SU-DHL-6 (cell line): ENCODE measurements around the gene CNTN5.

Experiments used
- H2AFZ ChIP-seq: fragments of 200-600 bp; sonication (generic); 2 replicates; pipeline ENCODE4 v1.6.1; 2014; ENCODE audit warnings: low read depth, mild to moderate bottlenecking, moderate library complexity, mixed read lengths, antibody characterized with exemption, low read length; ENCODE audit not compliant: severe bottlenecking
- H3F3A ChIP-seq: fragments of 200-600 bp; shearing (Covaris generic); 2 replicates; pipeline ENCODE4 v1.6.0; 2016; ENCODE audit warnings: antibody characterized with exemption, mild to moderate bottlenecking; ENCODE audit not compliant: insufficient read depth
- H3K27ac ChIP-seq: fragments of 200-600 bp; sonication (generic); 2 replicates; pipeline ENCODE4 v1.5.1; 2016; ENCODE audit warnings: low read depth, mild to moderate bottlenecking, low read length, moderate library complexity, mixed read lengths
- H3K27me3 ChIP-seq: fragments of 200-600 bp; sonication (generic), shearing (Covaris generic); 2 replicates; pipeline ENCODE4 v1.6.0; 2014; ENCODE audit warnings: mild to moderate bottlenecking, low read length
- H3K36me3 ChIP-seq: fragments of 200-600 bp; sonication (generic); 2 replicates; pipeline ENCODE4 v1.6.1; 2014; ENCODE audit warnings: mild to moderate bottlenecking, low read length, mixed read lengths
- H3K4me2 ChIP-seq: fragments of 300-600, 200-600 bp; shearing (Covaris generic), sonication (generic); 2 replicates; pipeline ENCODE4 v1.6.0; 2014; ENCODE audit warnings: low read length, low read depth, mild to moderate bottlenecking; ENCODE audit not compliant: poor library complexity, severe bottlenecking
- H3K4me3 ChIP-seq: fragments of 200-600 bp; sonication (generic); 2 replicates; pipeline ENCODE4 v1.5.1; 2014; ENCODE audit warnings: antibody characterized with exemption, low read length, mild to moderate bottlenecking, mixed read lengths; ENCODE audit not compliant: insufficient read depth, poor library complexity, severe bottlenecking
- H3K79me2 ChIP-seq: fragments of 200-600 bp; sonication (generic); 2 replicates; pipeline ENCODE4 v1.6.1; 2014; ENCODE audit warnings: mild to moderate bottlenecking, low read length, moderate library complexity; ENCODE audit not compliant: insufficient read depth
- H3K9ac ChIP-seq: fragments of 200-600 bp; sonication (generic); 2 replicates; pipeline ENCODE4 v1.7.0; 2014; ENCODE audit warnings: mild to moderate bottlenecking, low read length
- H3K9me2 ChIP-seq: fragments of 200-600 bp; sonication (generic); replicated peaks from 2 replicates; pipeline ENCODE4 v1.6.1; 2014; ENCODE audit warnings: low read length; ENCODE audit not compliant: insufficient read depth
- H3K9me3 ChIP-seq: fragments of 200-600 bp; sonication (generic); 2 replicates; pipeline ENCODE4 v1.6.1; 2014; ENCODE audit warnings: low read length, mixed read lengths; ENCODE audit not compliant: insufficient read depth
- H4K20me1 ChIP-seq: fragments of 200-600 bp; sonication (generic); 2 replicates; pipeline ENCODE4 v1.6.1; 2014; ENCODE audit warnings: low read depth, mild to moderate bottlenecking, antibody characterized with exemption, low read length, moderate library complexity, mixed read lengths
- CTCF ChIP-seq: fragments of 200-600 bp; sonication (generic); IDR thresholded peaks from one replicate; pipeline ENCODE4 v1.5.1; 2017; ENCODE audit warnings: antibody characterized with exemption, mild to moderate bottlenecking, low read length, moderate library complexity; ENCODE audit not compliant: insufficient read depth, poor library complexity, severe bottlenecking
- EZH2phosphoT487 ChIP-seq: fragments of 200-600 bp; sonication (generic), shearing (Covaris generic); conservative IDR thresholded peaks from 2 replicates; pipeline ENCODE4 v1.6.1; 2018; ENCODE audit warnings: mild to moderate bottlenecking, antibody characterized with exemption, low read length, moderate library complexity, mixed read lengths

CNTN5 gene

GRCh38 chr11:100203789-100204188, 1183.0 kb downstream of the CNTN5 start:
- Histone ChIP-seq H3K9ac (no peak overlapping the region), H3K4me2 (no peak overlapping the region), H3K4me3 (no peak overlapping the region), H3K9me3 (no peaks in the 10 kb centered on the region), H3K27me3 (no peaks in the 10 kb centered on the region), H3K9me2 (no peaks in the 10 kb centered on the region), H3F3A (no peaks in the 10 kb centered on the region), H3K36me3 (no peaks in the 10 kb centered on the region), H4K20me1 (no peaks in the 10 kb centered on the region), H3K27ac (no peak overlapping the region), H3K79me2 (no peaks in the 10 kb centered on the region), H2AFZ (no peak overlapping the region)
- TF ChIP-seq CTCF (no peak), EZH2phosphoT487 (no peak)

- Histone ChIP-seq H3K9me2 (no peaks in the 10 kb centered on the region), H4K20me1 (no peaks in the 10 kb centered on the region), H3F3A (no peaks in the 10 kb centered on the region), H3K4me3 (no peak overlapping the region), H3K36me3 (no peaks in the 10 kb centered on the region), H3K4me2 (no peak overlapping the region), H3K27me3 (no peaks in the 10 kb centered on the region), H3K9ac (no peak overlapping the region), H3K9me3 (no peaks in the 10 kb centered on the region), H2AFZ (no peak overlapping the region), H3K27ac (no peak overlapping the region), H3K79me2 (no peaks in the 10 kb centered on the region)
- TF ChIP-seq EZH2phosphoT487 (no peak), CTCF (no peak)
Observed at GRCh38 chr11:100205926-100206325, 1185.2 kb downstream of the CNTN5 start.

GRCh38 chr11:100208207-100208606, 1187.5 kb downstream of the CNTN5 start:
- Histone ChIP-seq H4K20me1 (no peaks in the 10 kb centered on the region), H3K9me3 (no peaks in the 10 kb centered on the region), H3K4me2 (no peak overlapping the region), H2AFZ (no peak overlapping the region), H3K9me2 (no peaks in the 10 kb centered on the region), H3F3A (no peaks in the 10 kb centered on the region), H3K4me3 (no peak overlapping the region), H3K79me2 (no peaks in the 10 kb centered on the region), H3K9ac (no peak overlapping the region), H3K27me3 (no peaks in the 10 kb centered on the region), H3K36me3 (no peaks in the 10 kb centered on the region), H3K27ac (no peak overlapping the region)
- TF ChIP-seq CTCF (no peak), EZH2phosphoT487 (no peak)
